Stimulated activated CD4-positive, alpha-beta T cell treated with anti-CD3 and anti-CD28 coated beads, TNF-alpha, amount 100 ng/mL, for 4 hours (primary cell): Measurements from ENCODE around the gene CTCFL.

Source experiments
- DNase-seq, 3 experiments: peaks; one replicate each; pipeline ENCODE4 v3.0.0-alpha.2; 2020; ENCODE audit warnings: low read depth in 3 of 3

CTCFL gene

DNA sequence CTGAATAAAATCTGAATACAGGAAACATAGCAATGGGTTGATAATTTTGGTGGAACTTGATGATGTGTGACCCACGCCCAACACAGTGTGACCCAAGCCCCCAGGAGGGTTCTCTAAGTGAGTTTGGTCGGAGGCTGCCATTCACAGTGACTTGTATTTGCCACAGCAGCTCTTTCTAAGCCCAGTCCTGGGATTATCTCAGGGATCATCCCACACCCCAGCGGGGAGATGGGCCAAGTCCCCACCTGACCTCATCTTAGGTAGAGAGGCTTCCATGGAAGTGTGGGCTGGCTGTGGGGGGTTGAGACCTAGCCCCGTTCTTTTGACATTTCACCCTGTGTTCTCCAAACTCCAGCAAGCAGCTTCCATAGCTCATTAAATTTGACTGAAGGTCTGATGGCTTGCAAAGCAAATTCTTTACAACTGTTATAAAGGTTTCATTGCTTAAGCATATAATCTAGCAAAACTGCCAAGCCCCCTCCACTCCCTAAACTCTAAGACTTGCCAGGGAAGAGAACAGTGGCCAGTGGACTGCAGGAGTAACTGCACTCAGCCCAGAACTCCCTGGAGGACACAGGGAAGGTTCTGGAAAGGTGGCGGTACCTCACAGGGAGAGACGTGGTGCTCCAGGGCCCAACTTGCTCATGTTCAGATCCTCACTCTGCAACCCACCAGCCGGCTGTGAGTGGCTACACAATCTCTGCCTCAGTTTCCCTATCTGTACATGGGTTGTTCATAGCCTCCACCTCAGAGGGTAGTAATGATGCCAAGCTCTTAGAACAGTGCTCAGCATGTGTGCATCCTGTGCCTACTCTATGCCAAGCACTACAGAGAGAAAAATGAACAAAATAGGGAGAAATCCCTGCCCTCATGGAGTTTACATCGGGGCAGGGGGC is 35.0 kb upstream of the CTCFL start:
- DNase-seq = no peak

DNA sequence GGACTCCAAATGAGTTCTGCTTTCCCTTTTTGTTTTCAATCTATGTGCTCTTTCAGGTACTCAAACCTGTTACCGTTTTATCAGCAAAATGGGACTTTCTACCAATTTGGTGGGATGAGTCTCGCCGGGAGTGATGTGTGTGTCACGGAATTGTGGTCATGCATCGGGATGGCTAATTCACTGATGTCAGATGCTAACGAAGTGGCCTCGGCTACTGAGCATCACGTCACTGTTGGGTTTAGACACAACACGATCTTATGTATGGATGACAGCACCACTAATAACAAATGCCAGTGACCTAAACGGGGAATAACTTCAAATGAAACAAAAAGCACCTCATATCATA is 34.3 kb upstream of the CTCFL start:
- no peak for DNase-seq

DNA sequence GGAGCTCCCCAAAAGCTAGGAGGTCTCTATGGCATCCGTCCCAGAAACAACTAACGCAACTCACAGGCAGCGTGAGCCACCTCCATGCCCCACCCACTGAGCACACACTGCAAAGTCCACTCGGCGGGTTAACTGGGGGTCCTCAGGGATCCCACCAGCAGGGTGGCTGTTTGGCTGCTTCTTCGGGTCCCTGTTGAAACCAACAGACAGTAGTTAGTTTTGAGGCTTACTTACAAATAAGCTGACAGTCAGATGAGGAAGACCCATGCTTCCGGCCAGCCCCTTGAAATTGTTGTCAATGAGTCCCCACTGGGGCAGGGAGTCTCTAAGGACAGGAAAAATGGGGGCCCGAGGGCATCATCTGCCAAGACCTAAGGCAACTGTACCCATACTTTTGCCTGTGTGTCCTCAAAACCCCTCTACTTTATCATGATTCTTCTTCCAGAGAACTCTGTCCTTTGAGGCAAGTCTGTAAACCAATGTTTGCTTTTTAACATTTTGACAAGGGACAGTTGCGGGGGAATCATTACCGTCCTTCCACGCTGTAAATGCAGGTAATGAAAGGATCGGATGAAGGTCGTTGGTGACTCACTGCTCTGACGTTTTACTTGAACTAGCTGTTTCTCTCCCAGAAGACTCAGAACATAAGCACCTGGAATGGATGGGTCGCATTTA is 33.8 kb upstream of the CTCFL start:
- DNase-seq = no peak

DNA sequence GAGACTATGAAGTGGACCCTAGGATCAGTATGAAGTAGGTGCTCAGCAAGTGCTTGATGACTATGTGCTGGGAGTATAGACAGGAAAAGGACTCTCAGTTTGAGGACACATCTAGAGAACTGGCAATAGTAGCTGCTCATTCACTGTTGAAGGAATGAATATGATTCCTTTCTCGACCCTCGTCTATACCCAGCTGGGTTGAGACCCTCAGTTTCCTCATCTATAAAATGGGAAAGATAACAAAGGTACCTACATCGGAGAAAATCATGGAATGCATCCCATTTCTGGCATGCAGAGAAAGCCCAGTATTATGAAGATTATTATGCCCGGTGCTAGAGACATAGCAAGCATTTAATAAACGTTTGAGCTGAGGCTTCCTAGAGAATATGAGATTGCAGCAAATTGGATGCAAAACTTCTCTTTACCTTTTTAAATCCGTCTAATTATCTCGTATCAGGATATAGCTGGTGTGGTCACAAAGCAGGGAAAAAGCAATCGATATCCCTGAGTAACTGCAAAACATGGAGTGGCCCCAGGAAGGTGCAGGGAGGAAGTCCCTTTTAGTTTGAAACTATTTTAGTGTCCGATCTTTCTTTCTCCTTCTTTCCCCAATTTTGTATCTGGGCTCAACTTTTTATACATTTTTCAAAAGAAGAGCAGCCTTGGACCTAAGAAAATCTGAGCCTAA is 33.1 kb upstream of the CTCFL start:
- DNase-seq = no peak

DNA sequence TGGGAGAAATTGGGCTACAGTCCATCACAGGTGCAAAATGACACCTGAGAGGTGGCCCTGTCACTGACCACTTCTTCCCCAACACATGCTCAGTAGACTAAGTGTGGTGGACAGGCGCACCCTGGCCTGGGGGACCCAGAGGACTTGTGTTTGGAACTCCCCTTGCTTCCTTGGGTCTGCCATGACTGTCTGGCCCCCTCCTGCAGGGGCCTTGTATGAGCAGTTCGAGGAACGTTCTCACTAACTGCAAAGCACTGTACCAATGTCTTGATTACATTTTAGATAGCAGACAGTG is 32.0 kb upstream of the CTCFL start:
- DNase-seq = no peak

DNA sequence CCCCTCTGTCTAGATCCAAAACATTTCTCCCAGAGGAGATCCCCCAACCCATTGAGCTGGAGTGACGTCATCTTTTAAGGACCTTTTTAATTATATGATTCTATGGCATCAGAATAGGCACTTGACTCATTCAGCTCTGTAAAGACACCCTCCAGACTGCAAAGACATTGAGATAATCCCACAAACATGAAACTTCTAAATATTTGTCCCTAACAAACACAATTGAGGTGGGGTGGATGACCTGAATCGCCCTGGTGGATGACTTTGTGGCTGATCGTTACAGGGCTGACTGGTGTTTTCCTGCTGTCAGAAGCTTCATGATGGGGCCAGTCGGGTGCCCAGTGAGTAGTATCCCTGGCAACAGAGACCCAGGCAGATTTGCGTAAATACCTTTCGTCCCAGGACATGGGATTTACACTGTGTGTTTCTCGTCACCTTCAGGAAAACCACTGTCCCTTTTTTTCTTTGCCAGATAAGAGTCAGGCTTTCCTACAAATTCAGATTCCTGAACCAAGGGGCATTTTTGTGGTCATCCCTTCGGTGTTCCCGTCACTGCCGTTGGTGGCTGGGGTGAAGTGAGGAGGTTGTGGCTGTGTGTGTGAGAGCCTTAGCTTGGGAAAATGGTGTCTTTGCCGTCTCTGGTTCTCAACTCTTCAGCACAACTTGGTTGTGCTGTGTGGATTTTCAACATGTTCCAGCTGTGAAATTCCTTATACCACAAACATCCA is 30.7 kb upstream of the CTCFL start:
- DNase-seq = no peak

DNA sequence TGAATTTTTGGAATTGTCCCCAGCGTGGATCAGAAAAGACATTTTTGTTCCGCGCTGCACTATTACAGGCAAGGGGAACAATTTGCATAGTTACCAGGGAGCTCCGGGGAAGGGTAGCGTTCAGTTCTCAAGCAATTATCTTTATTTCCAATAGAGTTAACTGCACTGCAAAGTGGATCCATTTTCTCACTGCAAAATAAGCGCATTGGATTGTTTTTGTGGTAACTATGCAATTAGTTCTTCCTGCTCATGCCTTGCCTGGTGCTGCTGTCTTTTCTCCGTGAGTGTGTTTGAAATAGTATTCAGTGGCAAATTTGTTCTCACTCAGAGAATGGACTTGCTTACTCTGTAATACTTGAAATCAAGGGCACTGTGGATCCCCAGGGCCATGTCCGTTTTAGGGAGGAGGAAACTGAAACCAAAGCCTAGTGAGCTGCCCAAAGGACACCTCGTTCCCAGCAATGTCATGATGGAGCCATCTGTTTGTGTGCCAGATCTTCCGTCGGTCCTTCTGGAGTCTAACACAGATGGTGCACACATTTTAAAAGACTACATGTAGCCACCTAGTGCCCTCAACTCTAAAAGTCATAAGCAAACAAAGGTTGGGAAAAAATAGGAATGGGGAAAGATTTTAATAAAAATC is 28.6 kb upstream of the CTCFL start:
- no peak for DNase-seq

DNA sequence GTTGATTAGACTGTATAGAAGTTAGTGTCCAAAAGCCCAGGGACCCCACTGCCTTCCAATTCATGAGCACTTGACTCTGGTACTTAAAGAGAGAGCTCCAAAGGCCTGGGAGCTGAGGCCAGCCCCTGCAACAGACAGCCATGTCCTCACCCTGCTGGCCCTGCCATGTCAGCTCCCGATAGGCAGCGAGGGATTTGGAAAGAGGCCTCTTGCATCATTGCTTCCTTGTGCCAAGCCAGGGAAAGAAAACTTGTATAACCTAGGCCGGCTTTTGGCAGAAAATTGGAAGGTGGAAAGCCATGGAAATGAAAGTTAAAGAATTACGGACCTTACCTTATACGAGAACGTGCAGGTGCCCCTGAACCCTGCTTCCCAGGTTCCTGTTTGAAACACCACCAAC is 27.5 kb upstream of the CTCFL start:
- no peak for DNase-seq

DNA sequence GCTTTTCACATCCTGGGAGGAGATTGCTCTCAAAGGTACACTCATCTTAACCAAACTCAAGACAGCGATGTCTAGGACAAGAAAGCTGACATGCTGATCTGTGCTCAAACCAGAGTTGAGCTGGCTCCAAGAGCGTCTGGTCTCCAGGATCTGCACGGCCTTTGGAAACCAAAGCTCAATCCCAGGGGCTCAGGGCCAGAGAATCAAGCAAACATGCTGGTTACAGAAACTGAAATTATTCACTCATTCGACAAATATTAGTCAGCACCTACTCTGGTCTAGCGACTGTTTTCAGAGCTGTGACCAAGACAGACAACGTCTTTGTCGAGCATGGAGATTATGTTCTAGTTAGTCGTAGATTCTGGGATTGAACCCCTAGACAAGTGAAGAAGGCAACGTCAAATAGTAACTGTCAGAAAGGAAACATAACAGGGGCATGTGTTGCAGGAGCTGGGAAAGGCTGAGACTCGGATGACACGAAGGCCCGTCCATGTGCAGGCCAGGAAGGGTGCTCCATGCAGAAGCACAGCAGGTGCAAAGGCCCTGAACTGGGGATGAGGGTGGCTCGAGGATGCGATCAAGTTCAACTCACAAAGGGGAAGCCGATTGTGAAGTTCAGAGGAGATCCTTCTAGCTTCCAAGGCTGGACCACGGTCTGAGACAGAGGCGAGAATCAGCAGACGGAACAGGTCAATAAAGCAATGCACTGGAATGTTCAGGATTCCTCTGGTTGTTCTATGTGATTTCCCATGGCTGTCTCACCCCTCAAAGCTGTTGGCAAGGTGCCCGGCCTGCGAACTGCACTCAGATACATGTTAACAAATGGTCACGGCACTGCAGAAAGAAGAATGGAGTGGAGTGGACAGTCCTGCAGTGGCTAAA is 23.5 kb upstream of the CTCFL start:
- DNase-seq = no peak

DNA sequence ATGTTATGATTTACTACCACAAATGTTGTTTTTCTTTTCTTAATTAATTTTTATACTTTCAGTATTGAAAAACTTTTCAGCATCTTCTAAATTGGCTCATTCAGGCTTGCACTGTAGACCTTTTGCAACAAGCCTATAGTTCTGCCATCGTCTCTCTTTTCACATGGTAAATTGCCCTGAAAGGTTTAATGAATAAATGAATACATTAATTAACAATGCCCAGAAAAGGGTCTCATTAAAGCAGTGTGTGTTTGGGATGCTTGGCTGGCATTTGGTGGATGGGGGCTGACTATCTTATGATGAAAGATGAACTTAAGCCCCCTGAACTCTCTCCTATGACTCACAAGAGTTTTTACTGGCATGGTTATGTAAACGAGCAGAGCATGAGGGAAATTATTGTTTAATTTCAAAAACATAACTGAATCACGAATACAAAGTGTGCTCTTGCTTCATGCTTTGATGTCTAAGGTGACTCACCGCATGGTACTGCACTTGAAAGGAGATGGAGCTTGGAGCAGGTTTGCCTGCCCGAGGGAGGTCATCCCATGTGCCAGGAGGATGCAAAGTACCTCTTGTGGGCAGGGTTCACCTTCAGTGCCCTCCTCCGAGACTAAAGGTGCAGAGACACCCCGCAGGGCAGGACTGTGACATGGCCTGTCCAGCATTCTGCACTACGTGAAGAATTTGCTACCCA is 22.2 kb upstream of the CTCFL start:
- no peak for DNase-seq

DNA sequence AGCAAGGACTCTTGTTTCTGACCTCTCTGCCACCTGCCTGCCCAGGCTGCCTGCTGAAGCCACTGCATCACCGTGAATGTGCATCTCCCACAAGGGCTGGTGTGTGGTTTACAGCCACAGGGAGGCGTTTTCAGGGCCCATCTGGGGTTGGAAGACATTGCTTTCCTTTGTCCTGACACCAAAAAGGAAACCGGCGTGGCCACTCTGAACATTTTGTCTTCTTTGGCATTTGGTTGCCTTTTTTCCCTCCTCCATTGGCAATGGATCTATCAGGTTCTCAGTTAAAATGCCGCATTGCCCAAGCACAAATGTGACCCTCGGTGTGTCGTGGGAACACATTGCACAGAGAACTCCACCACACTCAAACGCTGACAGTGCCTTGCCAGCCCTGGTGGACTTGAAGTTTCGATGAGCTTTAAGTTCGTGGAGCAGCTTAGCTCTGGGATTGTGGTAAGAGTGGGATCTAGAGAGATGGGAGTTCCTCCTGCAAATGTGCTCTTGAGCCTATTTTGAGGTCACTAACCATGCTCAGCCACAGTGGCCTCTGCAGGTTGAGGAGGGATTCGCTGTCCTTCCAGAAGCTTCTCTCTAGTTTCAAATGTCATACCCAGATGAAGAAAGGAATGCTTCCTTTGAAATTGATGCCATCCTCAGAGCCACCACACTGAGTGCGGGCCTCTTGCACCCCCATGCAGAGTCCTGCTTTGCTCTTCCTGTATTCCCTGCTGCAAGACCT is 21.2 kb upstream of the CTCFL start:
- DNase-seq = no peak

DNA sequence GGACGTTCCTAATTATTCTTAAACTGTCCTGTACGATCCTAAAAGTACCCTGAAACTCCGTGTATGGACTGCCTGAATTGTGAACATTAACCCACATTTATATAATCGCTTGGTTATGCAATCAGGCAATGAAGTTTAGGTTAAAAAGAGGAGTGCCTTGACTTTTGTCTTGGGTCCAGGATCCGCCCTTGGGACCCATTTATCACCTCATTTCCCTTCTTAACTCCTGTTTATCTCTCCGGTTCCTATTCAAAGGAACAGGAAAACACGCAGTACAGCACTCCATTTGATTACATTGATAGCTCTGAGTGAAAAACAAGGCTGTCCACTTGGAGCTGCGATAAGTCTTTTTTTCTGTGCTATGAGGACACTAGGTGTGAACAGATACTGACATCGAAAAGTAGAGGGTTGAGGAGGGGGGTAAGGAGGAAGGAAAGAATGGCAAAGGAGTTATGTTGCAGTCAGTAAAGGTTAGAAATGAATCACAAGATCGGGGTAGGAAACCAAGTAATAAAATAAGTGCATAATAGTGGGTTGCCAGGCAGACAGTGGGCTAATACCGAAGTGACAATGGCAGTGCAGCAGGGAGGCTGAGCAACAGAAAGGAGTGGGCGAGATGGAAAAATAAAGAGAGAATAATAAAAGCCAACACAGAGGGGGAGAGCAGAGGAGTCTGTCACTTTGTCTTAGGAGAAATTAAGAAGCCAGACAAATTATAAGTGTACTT is 20.1 kb upstream of the CTCFL start:
- no peak for DNase-seq

DNA sequence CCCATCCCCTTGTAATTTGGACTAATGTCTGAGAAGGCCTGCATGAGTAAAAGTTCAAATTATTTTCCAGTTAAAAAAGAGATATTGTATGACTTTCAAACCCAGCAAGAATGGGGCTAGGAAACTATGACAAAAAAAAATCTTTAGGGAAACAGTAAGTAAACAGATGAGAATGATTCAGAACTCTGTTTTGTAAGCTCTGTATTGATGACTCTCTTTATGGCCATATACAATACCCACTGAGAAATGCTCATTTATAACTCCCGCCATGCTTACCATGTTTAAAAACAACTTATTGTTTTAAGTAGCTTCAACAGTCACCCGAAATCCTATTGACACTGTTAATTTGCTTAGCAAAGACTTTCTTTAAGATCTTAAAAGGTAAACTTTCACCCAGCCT is 18.8 kb upstream of the CTCFL start:
- DNase-seq = no peak

DNA sequence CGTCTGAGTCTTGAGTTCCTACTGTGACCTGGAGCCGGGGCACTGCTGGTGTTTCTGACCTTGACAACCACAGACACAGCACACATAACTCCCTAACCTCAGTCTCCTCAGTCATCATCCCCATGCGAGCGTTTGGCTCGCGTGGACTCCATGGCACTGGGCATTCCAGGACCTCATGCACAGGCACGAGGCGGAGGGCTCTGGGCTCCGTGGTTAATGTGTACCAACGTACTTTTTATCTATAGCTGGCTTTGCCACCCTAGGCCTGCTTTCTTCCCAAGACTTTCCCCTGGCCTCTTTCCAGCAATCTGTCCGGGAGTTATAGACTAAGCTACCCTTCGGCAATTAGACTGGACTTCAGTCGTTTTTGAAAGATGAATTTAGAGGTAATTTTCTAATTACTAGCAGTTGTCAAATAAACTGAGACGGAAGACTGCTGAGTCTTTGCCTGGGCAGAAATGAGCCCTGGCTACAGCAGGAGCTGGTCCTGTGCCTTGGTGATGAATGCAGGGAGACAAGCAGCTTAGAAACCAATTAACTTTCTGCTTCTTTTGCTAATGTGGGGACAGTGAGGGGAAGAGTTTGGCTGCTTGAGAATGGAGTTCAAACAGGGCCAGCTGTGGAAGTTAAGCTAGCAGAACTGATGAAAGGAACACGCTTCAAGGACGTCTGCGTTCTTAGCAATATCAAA is 16.1 kb upstream of the CTCFL start:
- DNase-seq = no peak

DNA sequence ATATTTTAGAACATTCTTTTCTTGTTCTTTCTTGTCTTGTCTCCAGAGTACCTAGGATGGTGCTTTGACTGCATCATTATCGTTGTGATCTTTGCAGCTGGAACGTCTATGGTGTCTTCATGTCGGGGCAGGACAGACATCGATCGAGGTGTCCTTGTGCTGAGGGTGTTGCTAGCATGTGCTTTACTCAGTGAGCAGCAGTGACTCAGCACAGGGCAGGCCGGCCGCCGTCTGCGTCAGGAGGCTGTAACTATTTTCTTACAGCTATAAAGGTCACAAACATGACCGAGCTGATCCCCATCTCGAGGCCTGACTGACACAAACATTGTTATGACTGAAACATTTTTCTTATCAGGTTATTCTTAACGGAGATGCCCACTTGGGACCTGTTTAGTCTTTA is 14.9 kb upstream of the CTCFL start:
- no peak for DNase-seq

DNA sequence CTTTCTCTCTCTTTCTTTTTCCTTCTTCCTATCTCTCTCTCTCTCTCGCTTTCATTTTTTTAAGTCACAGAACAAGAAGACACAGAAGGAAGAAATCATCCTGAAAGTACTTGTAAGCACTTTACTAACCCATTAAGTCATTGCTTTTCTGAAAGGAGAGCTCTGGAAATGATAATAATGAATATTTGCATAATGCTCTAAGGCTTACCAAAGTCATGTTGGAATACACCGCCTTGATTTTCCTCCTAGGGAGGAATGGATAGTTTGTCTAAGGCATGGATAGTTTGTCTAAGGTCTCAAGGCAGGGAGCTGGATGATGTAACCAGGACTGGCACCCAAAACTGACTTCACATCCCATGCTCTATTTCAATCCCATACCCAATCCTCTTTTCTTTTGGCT is 12.9 kb upstream of the CTCFL start:
- no peak for DNase-seq

DNA sequence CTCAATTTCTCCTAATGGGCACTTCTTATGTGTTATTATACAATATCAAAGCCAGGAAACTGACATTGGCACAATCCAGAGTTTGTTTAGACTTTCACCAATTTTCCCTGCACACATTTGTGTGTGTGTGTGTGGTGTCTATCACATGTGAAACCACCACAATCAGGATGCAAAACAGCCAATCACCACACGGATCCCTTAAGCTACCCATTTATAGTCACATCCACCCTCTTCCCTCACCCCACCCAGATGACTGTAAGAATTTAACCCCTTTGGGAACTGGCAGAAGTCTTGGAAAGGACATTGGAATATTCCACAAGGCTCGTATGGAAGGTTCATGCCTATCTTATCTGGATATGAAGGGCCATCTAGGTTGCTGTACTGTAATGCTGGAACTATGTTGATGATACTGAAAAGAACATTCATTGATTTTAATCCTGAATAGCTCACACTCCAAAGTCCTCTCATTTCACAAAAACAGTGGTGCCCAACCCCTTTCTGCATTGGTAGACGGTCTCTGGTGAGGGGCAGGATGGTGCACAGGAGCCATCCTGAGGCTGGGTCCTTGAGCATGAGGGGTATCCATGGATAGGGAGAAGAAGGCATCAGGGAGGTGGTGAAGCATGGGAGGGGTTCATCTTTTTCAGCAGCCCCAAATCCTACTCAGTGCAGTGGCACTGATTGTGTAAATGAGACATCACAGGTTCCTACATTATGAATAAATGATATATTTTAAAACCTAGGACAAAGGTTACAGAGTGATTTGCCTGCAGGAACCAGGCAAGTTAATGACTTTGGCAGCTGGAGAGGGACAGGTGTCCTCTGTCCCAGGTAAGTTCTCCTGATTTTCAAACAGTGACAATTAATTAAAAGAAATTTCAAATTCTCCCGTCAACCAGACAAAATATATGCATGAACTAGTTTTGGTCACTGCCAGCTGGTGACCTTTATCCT is 12.1 kb upstream of the CTCFL start:
- DNase-seq = no peak
